Esophagus squamous epithelium (tissue), 4 donors: ENCODE data around the gene AHDC1.

Source experiments
- CTCF ChIP-seq, 6 experiments: fragments of 450-650 bp in 4 of 6; fragments of 200-600 bp in 2 of 6; sonication (generic) in 2 of 6; IDR thresholded peaks; one replicate each; pipeline ENCODE4 v1.5.1; 2016 to 2019; ENCODE audit warnings: antibody characterized with exemption in 6 of 6, mild to moderate bottlenecking in 4 of 6, moderate library complexity in 4 of 6
- POLR2A ChIP-seq, 4 donors: fragments of 450-650 bp; IDR thresholded peaks; one replicate each; pipeline ENCODE4 v1.6.1; 2017; ENCODE audit warnings: antibody characterized with exemption in 4 of 4, mild to moderate bottlenecking in 4 of 4, moderate library complexity in 3 of 4

- TF ChIP-seq CTCF (IDR thresholded peaks at IDR 0.05) (no peak), POLR2A (IDR thresholded peaks at IDR 0.05) (no peak)
These were observed 83.3 kb downstream of the AHDC1 start for GRCh38 chr1:27520651-27521050.
